Epithelial cell of proximal tubule (primary cell): Measurements from ENCODE around the gene CGN. TPM values are rescaled to one million over a fixed set of nuclear protein-coding genes. Genes with fewer than 3 reads are reported as not detected.

Experiments
- DNase-seq: peaks from one replicate; pipeline ENCODE4 v3.0.0-alpha.2; 2011; ENCODE audit warnings: low read depth
- H3K4me3 ChIP-seq: 2 replicates; pipeline ENCODE4 v1.5.1; 2011; ENCODE audit warnings: low read depth, mild to moderate bottlenecking, low read length
- CTCF ChIP-seq: conservative IDR thresholded peaks from 2 replicates; pipeline ENCODE4 v1.5.1; 2012; ENCODE audit warnings: low read depth, mild to moderate bottlenecking, low read length
- total RNA-seq: library from RNA; depleted of rRNA; stranded (reverse); fragments of >200 nt; gene quantifications from 2 replicates; pipeline ENCODE4 v1.2.3, GENCODE V29; 2015

The CGN gene
- total RNA-seq, 1 donor from 2014 or later, result 9.5 TPM

- TF ChIP-seq CTCF, result no peak
- no peak for DNase-seq
- no peak overlapping the region for H3K4me3 ChIP-seq
Measured at GRCh38 chr1:151577173-151577572, 66.0 kb downstream of the CGN start.

GRCh38 chr1:151578941-151579340 is 67.8 kb downstream of the CGN start:
- no peak overlapping the region for H3K4me3 ChIP-seq
- no peak for TF ChIP-seq CTCF
- no peak for DNase-seq

- TF ChIP-seq CTCF, result no peak
- no peak for DNase-seq
- no peak overlapping the region for H3K4me3 ChIP-seq
Measured at GRCh38 chr1:151579436-151580225, 68.4 kb downstream of the CGN start.

- no peak for TF ChIP-seq CTCF
- no peak overlapping the region for H3K4me3 ChIP-seq
- no peak for DNase-seq
Measured at GRCh38 chr1:151581451-151581850, 70.3 kb downstream of the CGN start.

GRCh38 chr1:151581921-151582320 is 70.7 kb downstream of the CGN start:
- no peak overlapping the region for H3K4me3 ChIP-seq
- DNase-seq, result no peak
- no peak for TF ChIP-seq CTCF

GRCh38 chr1:151583796-151584195 is 72.6 kb downstream of the CGN start:
- no peak for DNase-seq
- H3K4me3 ChIP-seq, result no peak overlapping the region
- TF ChIP-seq CTCF, result no peak

GRCh38 chr1:151584278-151584677 is 73.1 kb downstream of the CGN start:
- no peak overlapping the region for H3K4me3 ChIP-seq
- DNase-seq, result no peak
- no peak for TF ChIP-seq CTCF
